DMS114 treated with DMSO at 0.1 percent for 48 hours (cell line): ENCODE results near the gene PAX5.
"Not testable (repeated sequence)": the region's sequence is repeated elsewhere in the genome, so short reads cannot be mapped to it uniquely, and the experiment has no call there.

Experiments
- DNase-seq: peaks from one replicate; lab custom pipeline; 2025; ENCODE audit not compliant: unreplicated experiment; lab: John Stamatoyannopoulos, UW

PAX5 gene

DNA sequence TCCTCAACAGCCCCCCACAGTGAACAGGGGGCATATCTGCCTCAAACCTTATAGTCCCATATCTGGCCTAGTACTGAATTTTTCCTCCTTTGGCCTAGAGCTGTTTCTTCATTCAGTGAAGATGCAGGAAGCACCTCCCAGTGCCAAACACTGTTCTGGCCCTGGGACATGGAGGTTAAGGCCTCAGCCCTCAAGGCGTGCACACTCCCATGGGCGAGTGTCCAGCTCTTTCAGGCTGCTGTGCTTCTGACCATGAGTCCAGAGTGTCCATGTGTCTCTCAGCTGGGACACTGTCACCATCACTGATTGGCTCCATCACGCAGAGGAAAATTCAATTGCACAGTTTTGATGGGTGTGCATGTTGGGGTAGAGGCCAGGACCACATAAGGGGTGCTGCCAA, 151.5 kb downstream of the PAX5 start:
- no peak for DNase-seq

DNA sequence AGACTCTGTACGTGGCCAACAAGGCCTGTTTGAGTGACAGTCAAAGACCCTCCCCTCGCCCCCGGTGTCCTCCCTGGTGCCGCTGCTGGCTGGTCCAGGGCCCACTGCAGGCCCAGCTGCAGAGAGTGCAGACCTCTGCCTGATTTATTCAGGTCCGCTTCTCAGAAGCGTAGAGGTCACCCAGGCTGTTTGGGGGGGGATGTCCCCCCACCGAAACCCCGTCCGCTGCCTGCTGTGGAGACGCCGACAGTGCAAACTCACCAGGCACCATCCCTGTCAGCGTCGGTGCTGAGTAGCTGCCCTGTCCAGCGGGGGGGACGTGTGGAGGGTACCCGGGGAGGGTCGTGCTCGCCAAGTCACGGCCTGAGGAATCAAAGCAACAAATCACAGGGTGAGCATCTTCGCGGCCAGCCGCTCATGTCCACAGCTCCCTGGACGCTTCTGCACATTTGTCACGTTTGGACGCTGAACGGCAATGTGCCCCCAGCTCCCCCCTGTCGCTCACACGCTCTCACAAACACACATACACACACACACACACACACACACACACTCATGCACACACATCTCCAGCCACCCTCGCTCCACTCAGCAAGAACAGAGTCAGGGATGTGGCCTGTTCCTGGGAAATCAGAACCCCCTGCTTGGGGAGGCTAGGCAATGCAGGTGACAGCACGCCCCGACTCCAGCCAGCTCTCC, 152.2 kb downstream of the PAX5 start:
- no peak for DNase-seq

DNA sequence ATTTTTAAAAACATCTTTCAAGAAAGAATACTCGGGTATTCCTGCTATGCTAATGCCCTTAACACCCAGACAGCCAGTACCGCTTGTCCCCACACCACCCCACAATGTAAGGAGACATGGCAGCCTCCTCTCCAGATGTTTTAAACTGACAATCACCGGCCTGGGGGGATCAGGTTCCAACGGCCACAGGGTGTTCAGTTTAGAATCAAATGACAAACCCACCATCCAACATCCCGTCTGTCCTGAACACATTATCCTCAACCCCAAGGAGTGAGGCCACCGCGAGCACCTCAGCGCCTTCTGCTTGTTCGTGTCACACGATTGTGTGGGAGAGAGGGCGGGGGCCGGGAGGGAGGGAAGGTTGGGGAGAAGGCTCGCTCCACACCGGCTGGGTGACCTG, 152.8 kb downstream of the PAX5 start:
- no peak for DNase-seq

DNA sequence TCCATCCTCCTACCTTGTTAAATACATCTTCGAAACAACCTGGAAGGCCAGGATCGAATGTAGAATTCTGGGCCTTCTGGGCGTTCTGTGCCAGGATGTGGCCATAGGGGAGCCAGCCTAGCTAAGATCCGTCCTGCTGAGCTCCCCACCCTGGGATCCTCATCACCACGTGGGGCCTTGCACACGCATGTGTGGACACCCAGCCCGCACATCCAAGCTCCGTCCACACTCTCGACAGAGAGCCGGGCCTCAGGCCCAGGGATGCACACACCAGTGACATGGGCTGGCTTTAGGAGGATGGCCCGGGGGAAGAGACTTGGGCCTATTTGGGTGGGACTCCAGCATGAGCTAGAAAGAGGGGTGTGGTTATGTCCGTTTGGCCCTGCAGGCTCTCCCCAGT, 154.0 kb downstream of the PAX5 start:
- no peak for DNase-seq

DNA sequence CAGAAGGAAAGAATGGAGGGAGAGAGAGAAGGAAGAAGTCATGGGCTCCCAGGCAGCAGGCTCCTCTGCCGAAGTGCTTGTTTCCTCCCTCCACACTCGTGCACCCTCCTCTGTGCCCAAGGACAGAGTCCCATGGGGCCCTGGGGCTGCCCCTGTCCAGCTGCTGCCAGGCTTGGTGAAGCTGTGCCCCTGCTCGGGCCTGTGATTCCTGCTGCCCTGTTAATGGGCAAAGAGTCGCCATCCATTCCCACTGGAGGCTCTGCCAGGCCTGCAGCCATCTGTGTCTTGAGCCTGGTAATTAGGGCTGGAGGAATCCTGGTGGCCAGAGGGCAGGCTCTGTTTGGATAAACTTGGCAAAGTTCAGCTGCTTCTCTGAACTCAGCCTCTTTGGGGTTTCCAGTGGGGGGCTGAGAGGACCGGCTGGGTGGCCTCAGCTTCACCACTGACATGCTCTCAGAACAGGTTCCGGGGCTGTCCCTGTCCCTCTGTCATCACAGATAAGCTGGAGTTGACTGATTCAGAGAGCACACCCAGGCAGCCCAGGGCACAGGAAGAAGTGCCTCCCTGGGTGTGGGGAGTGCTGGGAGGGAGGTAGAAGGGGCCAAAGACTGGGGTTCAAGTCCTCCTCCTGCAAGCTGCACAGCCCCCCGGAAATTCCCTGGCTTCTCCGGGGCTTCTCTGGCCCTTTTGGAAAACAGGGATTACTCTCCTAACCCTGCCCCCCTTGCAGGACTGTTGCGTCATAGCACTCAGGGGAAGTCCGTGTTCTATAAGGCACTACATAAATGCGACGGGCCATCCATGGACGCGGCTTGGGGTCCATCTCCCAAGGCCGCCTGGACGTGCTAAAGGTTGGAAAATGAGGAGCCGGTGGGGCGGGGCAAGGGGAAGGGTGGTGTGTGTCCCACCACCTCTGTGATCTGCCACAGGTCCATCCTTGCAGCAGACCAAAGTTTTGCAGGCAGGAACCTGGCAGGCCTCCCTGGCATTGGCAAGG, 154.8 kb downstream of the PAX5 start:
- no peak for DNase-seq

DNA sequence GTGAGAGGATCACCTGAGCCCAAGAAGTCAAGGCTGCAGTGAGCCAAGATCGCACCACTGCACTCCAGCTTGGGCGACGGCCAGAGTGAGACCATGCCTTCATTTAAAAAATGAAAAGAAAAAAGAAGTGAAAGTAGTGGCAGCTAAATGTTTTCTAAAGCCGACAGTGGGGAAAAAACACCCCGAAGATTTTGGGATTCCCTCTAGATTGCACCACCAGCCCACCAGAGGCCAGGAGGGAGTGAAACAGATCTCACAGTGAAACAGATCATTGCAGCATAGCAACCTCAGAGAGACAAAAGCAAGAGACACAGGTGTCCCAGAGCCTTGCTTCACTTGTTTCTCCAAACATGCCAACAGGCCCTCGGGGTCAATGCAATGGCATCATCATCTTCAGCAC, 156.8 kb downstream of the PAX5 start:
- DNase-seq: no peak

DNA sequence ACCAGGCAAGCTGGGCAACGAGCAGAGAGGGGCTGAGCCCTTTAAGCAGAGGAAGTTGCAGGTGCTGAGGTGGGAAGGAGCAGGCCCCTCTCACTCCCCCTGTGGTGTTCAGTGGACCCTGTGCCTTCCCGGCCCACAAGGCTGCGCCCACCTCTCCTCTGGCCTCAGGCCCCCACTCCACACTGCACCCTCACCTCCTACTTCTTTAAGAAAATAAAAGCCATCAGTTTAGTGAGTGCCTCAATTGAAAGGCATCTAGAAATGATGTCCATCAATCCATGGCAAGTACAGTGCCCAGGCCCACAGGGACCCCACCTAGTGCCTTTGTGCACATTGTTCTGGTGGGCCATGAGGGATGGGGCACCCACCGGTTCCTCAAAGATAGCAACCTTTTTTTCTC, 158.0 kb downstream of the PAX5 start:
- DNase-seq: no peak

DNA sequence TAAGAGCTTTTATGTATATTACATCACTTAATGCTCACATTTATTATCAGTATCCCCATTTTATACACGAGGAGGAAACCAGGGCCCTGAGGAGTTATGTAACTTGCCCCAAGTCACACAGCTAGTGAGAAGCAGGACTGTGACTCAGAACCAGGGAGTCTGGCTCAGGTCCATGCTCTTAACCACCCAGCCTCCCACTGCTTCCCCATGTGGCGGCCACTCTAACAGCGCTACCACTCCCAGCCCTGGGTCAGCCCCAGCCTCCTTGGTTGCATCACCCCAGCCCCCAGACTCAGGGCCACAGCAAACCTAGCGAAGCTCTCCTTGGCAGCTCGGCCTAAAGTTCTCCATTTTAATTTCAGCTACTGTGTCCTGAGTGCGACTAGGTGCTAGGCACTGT, 159.1 kb downstream of the PAX5 start:
- no peak for DNase-seq

DNA sequence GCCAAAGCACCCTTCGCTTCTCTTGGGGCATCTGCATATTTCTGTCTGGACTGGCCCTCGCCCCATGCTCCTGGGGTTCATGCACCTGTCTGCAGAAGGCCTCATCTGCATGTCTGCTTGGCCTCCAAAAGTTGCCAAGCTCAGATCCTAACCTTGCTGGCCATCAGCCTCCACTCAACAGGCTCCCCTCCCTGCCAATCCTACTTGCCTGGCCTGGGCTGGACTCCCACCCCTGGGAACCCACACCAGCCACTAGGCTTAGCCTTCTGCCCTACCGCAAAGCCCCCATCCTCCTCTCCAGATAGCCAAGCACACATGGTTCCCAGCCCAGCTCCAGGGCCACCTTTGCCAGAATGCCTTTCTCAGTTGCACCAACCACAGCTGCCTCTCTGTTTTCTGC, 159.8 kb downstream of the PAX5 start:
- DNase-seq: no peak

DNA sequence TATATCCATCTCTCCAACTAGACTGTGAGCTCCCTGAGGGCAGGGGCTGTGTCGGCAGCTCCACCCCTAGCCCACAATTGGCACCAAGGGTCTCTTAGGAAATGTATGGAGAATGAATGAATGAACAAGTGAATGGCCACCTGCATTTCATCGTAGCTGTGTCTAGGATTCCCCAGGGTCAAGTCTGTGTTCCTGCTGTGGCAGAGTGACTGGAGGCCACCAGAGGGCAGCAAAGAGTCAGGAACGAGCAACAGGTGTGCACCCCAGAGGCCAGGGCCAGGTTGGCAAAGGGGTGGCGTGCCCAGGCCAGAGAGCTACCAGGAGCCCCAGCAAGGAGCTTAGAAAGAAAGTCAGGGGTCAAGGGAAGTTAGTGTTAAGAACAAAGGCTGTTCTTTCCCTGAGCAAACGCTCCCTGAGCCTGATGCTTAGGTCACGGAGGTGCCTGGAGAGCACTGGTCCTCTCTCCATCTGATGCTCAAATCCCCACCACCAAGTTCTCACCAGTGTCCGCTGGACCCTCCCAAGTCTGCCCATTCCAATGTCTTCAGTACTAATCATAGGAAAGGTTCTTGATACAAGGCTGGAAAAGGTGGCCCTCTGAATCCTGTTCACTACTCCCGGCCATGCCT, 160.7 kb downstream of the PAX5 start:
- peak; percentile 21 for DNase-seq

DNA sequence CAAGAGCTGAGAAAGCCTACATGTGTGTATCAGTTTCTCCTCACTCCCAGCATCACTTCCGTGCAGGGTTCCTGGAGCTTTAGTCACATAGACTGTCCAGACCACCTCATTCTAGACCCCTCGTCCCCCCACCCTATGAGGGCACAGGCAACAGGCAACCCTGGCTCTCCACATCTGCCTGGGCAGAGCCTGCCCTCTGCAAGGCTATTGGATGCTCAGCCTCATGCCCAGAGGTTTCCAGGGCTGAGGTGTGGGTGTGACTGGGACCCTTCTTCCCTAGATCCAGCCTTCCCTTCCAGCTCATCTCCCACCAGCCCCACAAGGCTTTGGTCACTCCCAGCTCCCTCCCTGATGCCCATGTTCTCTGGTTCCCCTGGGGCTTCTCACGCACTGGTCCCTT, 161.4 kb downstream of the PAX5 start:
- DNase-seq: no peak

DNA sequence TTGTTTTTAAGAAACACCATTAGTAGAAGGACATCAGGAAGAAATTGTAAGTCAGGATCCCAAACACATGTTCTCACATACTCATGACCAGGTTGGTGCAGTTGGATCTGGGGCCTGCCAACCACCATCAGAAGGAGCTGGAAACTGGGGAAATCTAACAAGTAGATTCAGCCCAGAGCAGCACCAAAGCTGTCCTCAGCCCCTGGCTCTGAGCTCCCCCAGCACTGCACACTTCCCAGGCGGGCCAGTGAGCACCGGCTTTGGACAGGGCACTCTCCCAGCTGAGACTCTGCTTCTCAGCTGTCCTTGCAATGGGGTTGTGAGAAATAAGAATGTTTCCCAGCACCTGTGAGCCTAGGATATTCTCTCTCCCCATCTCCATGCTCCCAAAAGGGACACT, 162.5 kb downstream of the PAX5 start:
- DNase-seq: no peak

DNA sequence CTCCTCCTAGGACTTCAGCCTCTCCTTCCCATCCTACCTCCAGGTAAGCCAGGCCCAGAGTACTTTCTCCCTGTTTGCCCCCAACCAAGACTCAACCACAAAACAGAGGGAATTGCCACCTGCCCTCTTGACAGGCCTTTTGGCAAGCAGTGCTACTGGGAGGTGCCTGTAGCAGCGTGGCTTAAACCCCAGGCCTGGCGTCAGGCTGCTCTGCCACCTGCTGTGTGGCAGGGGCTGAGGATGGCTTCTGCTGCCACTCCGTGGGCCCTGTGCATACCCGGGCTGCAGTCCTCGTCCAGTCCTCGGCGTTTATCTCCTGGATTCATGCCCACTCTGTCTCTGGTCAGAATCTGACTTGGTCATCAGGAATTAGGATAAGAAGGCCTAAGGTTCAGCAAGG, 163.1 kb downstream of the PAX5 start:
- DNase-seq: no peak

DNA sequence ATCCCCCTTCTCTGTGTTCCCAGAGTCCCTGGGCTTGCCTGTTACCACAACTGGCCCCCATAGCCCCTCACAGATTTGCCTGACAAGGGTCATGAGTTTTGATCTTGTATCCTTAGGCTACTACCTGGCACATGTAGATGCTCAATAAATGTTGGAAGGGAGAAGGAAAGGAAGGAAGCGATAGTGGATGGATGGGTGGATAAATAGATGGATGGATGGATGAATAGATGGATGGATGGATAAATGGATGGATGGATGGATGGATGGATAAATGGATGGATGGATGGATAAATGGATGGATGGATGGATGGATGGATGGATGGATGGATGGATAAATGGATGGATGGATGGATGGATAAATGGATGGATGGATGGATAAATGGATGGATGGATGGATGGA, 164.5 kb downstream of the PAX5 start:
- DNase-seq: not testable (repeated sequence)

DNA sequence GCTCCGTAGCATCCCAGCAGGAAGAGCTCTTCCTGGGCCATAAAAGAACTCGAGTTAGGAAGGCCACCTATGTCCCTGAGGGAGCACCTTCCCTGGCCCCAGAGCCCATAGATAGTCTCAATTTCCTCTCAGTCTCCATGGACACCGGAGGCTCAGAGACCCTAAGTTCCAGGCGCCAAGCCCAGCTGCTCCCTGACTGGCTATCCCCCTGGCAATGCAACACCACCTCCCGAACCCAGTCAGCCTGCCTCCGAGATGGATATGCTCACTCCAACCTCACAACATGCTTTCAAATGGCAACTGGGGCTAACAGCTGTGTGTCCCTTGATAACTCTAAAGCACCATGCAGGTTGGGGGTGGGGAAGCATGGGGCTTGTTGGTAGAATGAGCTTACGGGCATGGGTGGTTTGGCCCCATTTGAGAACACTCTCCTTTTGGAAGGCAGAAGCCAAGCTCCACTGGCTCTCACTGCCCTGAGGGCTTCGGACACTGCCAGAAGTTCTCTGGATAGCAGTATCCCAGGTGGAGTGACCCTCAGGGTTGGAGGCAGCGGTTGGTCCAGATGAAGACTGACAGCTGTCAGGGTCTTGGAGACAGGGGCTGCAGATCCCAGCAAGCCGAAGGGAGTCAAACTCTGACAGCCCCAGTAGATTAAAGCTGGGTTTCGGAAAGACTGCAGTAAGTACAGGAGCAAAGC, 165.3 kb downstream of the PAX5 start:
- DNase-seq: no peak

DNA sequence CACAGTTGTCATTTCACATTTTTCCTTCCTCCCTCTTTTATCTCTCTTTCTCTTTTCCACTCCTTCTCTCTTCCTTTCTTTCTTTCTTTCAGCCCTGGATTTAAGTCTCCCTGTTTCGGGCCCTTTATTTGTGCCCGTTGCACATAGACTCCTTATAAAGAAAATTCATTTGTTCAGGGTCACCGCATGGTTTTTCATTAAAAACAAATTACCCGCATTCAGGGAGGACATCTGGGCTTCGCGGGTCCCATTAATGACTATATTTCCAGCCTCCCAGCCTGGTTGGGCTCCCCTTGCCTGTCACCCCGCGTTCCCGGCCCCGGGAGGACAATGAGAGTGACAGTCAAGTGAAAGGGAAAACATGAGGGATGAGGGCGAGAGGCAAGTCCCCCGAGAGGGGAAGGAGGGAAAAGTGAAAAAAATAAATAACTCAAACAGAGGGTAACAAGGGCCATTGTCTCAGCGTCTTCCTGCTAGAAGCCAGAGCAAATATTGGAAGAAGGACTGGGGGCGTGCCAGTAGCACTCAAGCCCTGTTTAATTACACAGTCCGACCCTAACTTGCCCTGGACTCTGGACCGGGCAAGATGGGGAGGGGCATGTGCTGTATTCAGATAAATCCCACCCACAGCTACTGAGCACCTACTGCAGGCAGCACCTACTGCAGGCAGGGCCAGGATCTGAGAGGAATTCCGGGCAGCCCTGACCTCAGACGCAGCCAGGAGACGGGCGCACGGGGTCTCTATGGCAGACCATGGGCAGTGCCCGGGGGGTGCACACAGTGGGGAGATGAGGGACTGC, 166.2 kb downstream of the PAX5 start:
- no peak for DNase-seq

DNA sequence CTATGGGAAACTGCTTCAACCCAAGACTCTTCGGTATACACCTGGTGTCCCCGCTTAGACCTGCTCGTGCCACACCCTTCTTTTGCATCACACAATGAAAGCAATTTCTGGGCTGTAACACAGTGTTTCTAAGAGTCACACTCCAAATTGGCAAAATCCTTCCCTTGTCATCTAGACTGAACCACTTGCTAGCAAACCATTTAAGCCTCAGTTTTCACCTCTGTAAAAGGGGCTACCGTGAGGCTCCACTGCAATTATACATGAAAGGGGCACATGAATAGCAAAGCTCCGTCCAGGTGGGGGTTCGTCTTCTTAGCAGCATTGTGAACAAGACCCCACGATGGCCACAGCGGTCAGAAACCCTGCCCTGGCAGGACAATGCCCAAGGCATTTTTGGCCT, 166.8 kb downstream of the PAX5 start:
- no peak for DNase-seq

DNA sequence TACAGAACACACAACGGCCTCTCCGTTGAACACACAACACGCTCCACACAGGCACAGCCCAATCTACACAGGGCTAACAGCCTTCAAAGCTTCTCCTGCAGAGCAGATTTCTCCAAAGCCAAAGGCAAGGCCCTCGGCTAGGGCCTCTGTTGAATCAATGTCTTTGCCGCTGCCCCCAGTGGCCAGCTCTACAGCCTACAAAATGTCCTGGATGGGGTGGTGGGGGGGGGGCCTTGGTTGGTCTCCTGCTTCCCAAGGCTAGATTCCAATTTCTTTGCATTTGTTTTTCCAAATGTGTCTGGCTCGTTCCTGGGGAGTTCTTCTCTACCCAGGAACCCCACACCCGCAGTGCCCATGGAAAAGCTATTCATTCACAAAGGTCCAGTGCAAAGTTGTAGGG, 167.2 kb downstream of the PAX5 start:
- no peak for DNase-seq

DNA sequence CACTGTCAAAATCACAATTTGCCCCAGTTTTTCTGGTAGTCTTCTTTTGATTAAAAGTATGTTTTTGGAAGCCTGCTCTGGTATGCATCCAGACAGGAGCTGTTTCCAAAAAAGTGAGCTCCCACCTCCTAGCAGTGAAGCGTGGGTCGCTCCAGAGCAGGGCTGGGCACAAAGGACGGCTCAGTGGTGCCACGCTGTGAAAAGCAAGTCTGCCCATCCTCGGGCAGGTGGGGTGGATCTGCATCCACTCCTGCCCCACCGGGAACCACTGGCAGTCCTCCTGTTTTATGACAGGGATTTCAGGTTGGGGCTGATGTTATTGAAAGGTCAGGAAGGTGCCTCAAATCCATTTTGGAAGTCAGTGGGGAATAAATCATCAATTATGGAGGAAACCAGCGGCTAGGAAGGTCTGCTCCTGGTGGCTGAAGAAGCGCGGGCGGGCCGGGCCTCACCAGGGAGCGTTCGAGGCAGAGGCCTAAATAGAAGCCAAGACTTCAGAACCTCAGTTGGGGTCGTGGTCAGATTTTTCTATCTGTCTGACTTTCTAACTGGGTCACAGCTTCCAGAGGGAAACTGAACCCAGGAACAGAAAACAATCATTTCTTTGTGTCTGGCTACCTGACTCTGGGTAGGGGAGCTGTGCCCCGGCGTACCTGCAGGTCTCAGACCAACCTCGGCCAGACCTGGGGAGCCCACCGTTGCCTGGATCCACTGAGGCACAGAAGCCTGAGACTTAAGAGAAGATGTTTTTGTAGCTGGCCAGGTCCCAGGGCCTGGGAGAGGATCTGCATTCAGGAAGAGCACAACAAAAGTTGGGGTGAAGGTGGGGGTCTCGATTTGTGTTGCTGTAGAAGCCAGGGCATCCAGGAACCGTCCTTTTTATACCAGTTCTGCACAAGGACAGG, 168.1 kb downstream of the PAX5 start:
- DNase-seq: no peak
